Right lobe of liver (tissue), 4 donors: ENCODE measurements around the gene ATP6V1G3.

Experiments used
- CTCF ChIP-seq, 4 donors: fragments of 200-600 bp in 3 of 4; fragments of 450-650 bp in 1 of 4; IDR thresholded peaks; one replicate each; pipeline versions ENCODE4 v1.5.1 to v1.8.0; 2016 to 2022; ENCODE audit warnings: antibody characterized with exemption in 4 of 4, mild to moderate bottlenecking in 2 of 4
- POLR2A ChIP-seq: fragments of 450-650 bp; IDR thresholded peaks from one replicate; pipeline ENCODE4 v1.6.1; 2017; ENCODE audit warnings: antibody characterized with exemption, mild to moderate bottlenecking
- donor health status: DM: no; HTN: no; CAD: no.
- donor health status: DM: no; HTN: no; CAD: no.
- donor health status: DM: no; HTN: yes; CAD: no.

- TF ChIP-seq POLR2A = no peak
- TF ChIP-seq CTCF (IDR thresholded peaks at IDR 0.05) = no peak
These were observed 11.1 kb downstream of the ATP6V1G3 start for GRCh38 chr1:198529414-198529813.
